AG08395 (cell line): ENCODE measurements around the gene CDH7.

Source experiments
- DNase-seq: peaks from one replicate; pipeline ENCODE4 v3.0.0; 2012; ENCODE audit warnings: mixed read lengths, low spot score

Gene CDH7

GRCh38 chr18:65919018-65919417 is 168.2 kb downstream of the CDH7 start:
- DNase-seq: no peak

GRCh38 chr18:65919663-65920062 is 168.9 kb downstream of the CDH7 start:
- no peak for DNase-seq

GRCh38 chr18:65922103-65922502 is 171.3 kb downstream of the CDH7 start:
- no peak for DNase-seq

- DNase-seq: no peak
Observed at GRCh38 chr18:65924904-65925303, 174.1 kb downstream of the CDH7 start.

GRCh38 chr18:65934874-65935273 is 184.1 kb downstream of the CDH7 start:
- no peak for DNase-seq

GRCh38 chr18:65936678-65937077 is 185.9 kb downstream of the CDH7 start:
- DNase-seq: no peak

GRCh38 chr18:65937180-65937579 is 186.4 kb downstream of the CDH7 start:
- no peak for DNase-seq

GRCh38 chr18:65938592-65939372 is 188.0 kb downstream of the CDH7 start:
- DNase-seq: no peak
